HepG2 (cell line): ENCODE data around the gene NDUFB8. TPM values are rescaled to one million over a fixed set of nuclear protein-coding genes. Genes with fewer than 3 reads are reported as not detected.

Experiments
- AGO2 ChIP-seq: fragments of 200-400 bp; formaldehyde crosslinking; optimal IDR thresholded peaks from 2 replicates; pipeline ENCODE3; 2017; ENCODE audit warnings: mild to moderate bottlenecking, low read depth, low read length, moderate library complexity
- CCAR2 ChIP-seq: fragments of 200-400 bp; formaldehyde crosslinking; optimal IDR thresholded peaks from 2 replicates; pipeline ENCODE3; 2018; ENCODE audit warnings: low read depth, mild to moderate bottlenecking, low read length, moderate library complexity
- FOXK1 ChIP-seq: sonication (generic); formaldehyde crosslinking; IDR thresholded peaks from 2 replicates; pipeline ENCODE4 v1.4.0; 2020; ENCODE audit warnings: low read depth, missing genetic modification reagents, borderline replicate concordance
- GABPA ChIP-seq, 2 experiments: IDR thresholded peaks; 2 replicates each; pipeline ENCODE4 v1.6.1; 2011 to 2016; ENCODE audit warnings: low read depth in 2 of 2, low read length in 1 of 2, missing biosample characterization in 1 of 2, missing genetic modification characterization in 1 of 2
- GATAD1 ChIP-seq: IDR thresholded peaks from 2 replicates; pipeline ENCODE4 v1.6.1; 2016; ENCODE audit warnings: missing genetic modification reagents, missing compliant biosample characterization
- HMGA1 ChIP-seq: sonication (generic); formaldehyde crosslinking; conservative IDR thresholded peaks from 2 replicates; pipeline ENCODE4 v1.4.0; 2020; ENCODE audit warnings: missing genetic modification reagents
- KDM2A ChIP-seq: sonication (generic); formaldehyde crosslinking; IDR thresholded peaks from 2 replicates; pipeline ENCODE4 v1.4.0; 2020; ENCODE audit warnings: low read depth, missing genetic modification reagents, borderline replicate concordance
- LCORL ChIP-seq, 2 experiments: fragments of 450-650 bp in 1 of 2; sonication (generic) in 1 of 2; formaldehyde crosslinking in 1 of 2; IDR thresholded peaks; 2 replicates each; pipeline versions ENCODE4 v1.5.0 to v1.6.1; 2017 to 2020; ENCODE audit warnings: antibody characterized with exemption in 1 of 2, missing genetic modification reagents in 1 of 2
- MTF1 ChIP-seq: sonication (generic); formaldehyde crosslinking; IDR thresholded peaks from 2 replicates; pipeline ENCODE4 v1.5.0; 2020; ENCODE audit warnings: missing genetic modification reagents
- MXI1 ChIP-seq: IDR thresholded peaks from 3 replicates; pipeline ENCODE4 v1.6.1; 2012; ENCODE audit warnings: low read depth, low read length, inconsistent platforms, borderline replicate concordance
- NFE2L2 ChIP-seq: fragments of 150-350 bp; IDR thresholded peaks from 2 replicates; pipeline ENCODE4 v1.6.1; 2014; ENCODE audit warnings: low read length
- NFKB2 ChIP-seq: sonication (generic); formaldehyde crosslinking; IDR thresholded peaks from 2 replicates; pipeline ENCODE4 v1.4.0; 2020; ENCODE audit warnings: missing genetic modification reagents, borderline replicate concordance
- PHF20 ChIP-seq: sonication (generic); formaldehyde crosslinking; IDR thresholded peaks from 2 replicates; pipeline ENCODE4 v1.5.0; 2020; ENCODE audit warnings: mild to moderate bottlenecking, missing genetic modification reagents
- TSC22D2 ChIP-seq: sonication (generic); formaldehyde crosslinking; IDR thresholded peaks from 2 replicates; pipeline ENCODE4 v1.5.1; 2020; ENCODE audit warnings: missing genetic modification reagents, mild to moderate bottlenecking, borderline replicate concordance
- ZNF318 ChIP-seq: sonication (generic); formaldehyde crosslinking; IDR thresholded peaks from 2 replicates; pipeline ENCODE4 v1.4.0; 2020; ENCODE audit warnings: mild to moderate bottlenecking, missing genetic modification reagents
- ZNF691 ChIP-seq: sonication (generic); formaldehyde crosslinking; IDR thresholded peaks from 2 replicates; pipeline ENCODE4 v1.4.0; 2020; ENCODE audit warnings: missing genetic modification reagents, low read depth, mild to moderate bottlenecking, borderline replicate concordance
- ZXDC ChIP-seq: sonication (generic); formaldehyde crosslinking; IDR thresholded peaks from 2 replicates; pipeline ENCODE4 v1.5.0; 2020; ENCODE audit warnings: mild to moderate bottlenecking, missing genetic modification reagents
- polyA plus RNA-seq, 8 experiments: library from polyadenylated mRNA; depleted of rRNA in 3 of 8; stranded (reverse) in 7 of 8; unstranded in 1 of 8; fragments of >200 nt; fragmentation: Illumina TruSeq in 4 of 8; extraction: Trizol in 4 of 8; gene quantifications; 2 replicates each; pipeline versions ENCODE4 v1.2.1 to v1.2.3, GENCODE V29; 2011 to 2016; ENCODE audit warnings: low read depth in 4 of 8, missing spikeins in 1 of 8, mixed read lengths in 1 of 8; ENCODE audit not compliant: insufficient read depth in 1 of 8
- total RNA-seq, 5 experiments: library from RNA; depleted of rRNA; stranded (reverse); fragments of >200 nt; fragmentation: Illumina TruSeq; extraction: Trizol; gene quantifications; 2 replicates each; pipeline ENCODE4 v1.2.3, GENCODE V29; 2016; ENCODE audit warnings: low read depth in 1 of 5

NDUFB8 gene
- total and polyA plus RNA-seq, 2 of the 13 experiments (the other 11 are each of a cell fraction or from before 2014, with no cell fraction given), result 210 to 216 TPM

- TF ChIP-seq MXI1 (no peak), ZNF318 (CRISPR knock-in tag) (no peak), CCAR2 (no peak), NFKB2 (CRISPR knock-in tag) (no peak), GABPA (IDR thresholded peaks at IDR 0.05; ENCODE audit: low read depth, low read length) (peak; percentile 19; the same call in 1 of the 2 replicates), GABPA (CRISPR knock-in tag; IDR thresholded peaks at IDR 0.05; ENCODE audit: low read depth) (peak; percentile 79), KDM2A (CRISPR knock-in tag) (peak; percentile 49), FOXK1 (CRISPR knock-in tag) (peak; percentile 27; the same call in 1 of the 2 replicates), ZNF691 (CRISPR knock-in tag) (no peak), ZXDC (CRISPR knock-in tag) (0 out of 2 replicates have a peak, but pooled peaks have one; percentile 20), LCORL (IDR thresholded peaks at IDR 0.05) (no peak), LCORL (CRISPR knock-in tag; IDR thresholded peaks at IDR 0.05) (peak; percentile 65), HMGA1 (CRISPR knock-in tag) (no peak), GATAD1 (CRISPR knock-in tag) (peak; percentile 89), NFE2L2 (no peak), MTF1 (CRISPR knock-in tag) (no peak), PHF20 (CRISPR knock-in tag) (peak; percentile 60; the same call in 1 of the 2 replicates), TSC22D2 (0 out of 2 replicates have a peak, but pooled peaks have one; percentile 33), AGO2 (no peak)
Observed at GRCh38 chr10:100569687-100570481, 40.2 kb upstream of the NDUFB8 start (continued).
